IMR-90 (cell line): ENCODE results near the gene TTI1. TPM values are rescaled to one million over a fixed set of nuclear protein-coding genes. Genes with fewer than 3 reads are reported as not detected.

Experiments
- ATAC-seq: fragments of 200-7000 bp; cut with Tn5 transposase; 2 replicates; pipeline ENCODE4 v1.9.1; 2020; ENCODE audit warnings: low read depth, mild to moderate bottlenecking, moderate library complexity
- BruUV-seq: library from RNA; stranded (reverse); fragments of 400-500 nt; replicated peaks from 2 replicates; lab custom pipeline; 2021; lab: Mats Ljungman, UMichigan
- CTCF ChIA-PET: fragments of 300-600 bp; formaldehyde crosslinking; extraction: SDS; loops from one replicate; lab custom pipeline; 2021; ENCODE audit warnings: antibody characterized with exemption; lab: Yijun Ruan, JAX
- POLR2A ChIA-PET: fragments of 300-600 bp; sonication (Branson Sonifier 250); formaldehyde crosslinking; loops from one replicate; lab custom pipeline; 2022; ENCODE audit warnings: antibody characterized with exemption; ENCODE audit not compliant: unreplicated experiment; lab: Charles Lee
- DNase-seq: peaks from one replicate; pipeline ENCODE4 v3.0.0; 2013
- H2AFZ ChIP-seq: replicated peaks from 2 replicates; pipeline ENCODE3; 2013; ENCODE audit warnings: low read length, mild to moderate bottlenecking; ENCODE audit not compliant: poor library complexity
- H2AK5ac ChIP-seq: 2 replicates; pipeline ENCODE4 v1.6.1; 2013; ENCODE audit warnings: low read depth, low read length, inconsistent platforms
- H2AK9ac ChIP-seq: replicated peaks from 2 replicates; pipeline ENCODE3; 2013; ENCODE audit warnings: mild to moderate bottlenecking, low read depth, low read length, moderate library complexity; ENCODE audit not compliant: poor library complexity
- H2BK120ac ChIP-seq: 2 replicates; pipeline ENCODE4 v1.6.1; 2013; ENCODE audit warnings: low read depth, low read length, inconsistent platforms
- H2BK15ac ChIP-seq: 3 replicates; pipeline ENCODE4 v1.6.1; 2013; ENCODE audit warnings: low read depth, low read length, inconsistent platforms
- H2BK20ac ChIP-seq: 2 replicates; pipeline ENCODE4 v1.6.1; 2013; ENCODE audit warnings: low read depth, mild to moderate bottlenecking, inconsistent platforms, low read length, moderate library complexity
- H2BK5ac ChIP-seq: 2 replicates; pipeline ENCODE4 v1.6.1; 2013; ENCODE audit warnings: mild to moderate bottlenecking, low read depth, low read length, inconsistent platforms; ENCODE audit not compliant: poor library complexity, severe bottlenecking
- H3K14ac ChIP-seq: replicated peaks from 2 replicates; pipeline ENCODE4 v1.6.1; 2013; ENCODE audit warnings: low read depth, low read length, inconsistent platforms
- H3K18ac ChIP-seq: 2 replicates; pipeline ENCODE4 v1.6.1; 2013; ENCODE audit warnings: low read depth, low read length, control low read depth
- H3K23ac ChIP-seq: 2 replicates; pipeline ENCODE4 v1.6.1; 2013; ENCODE audit warnings: low read depth, low read length, inconsistent platforms
- H3K27ac ChIP-seq: 2 replicates; pipeline ENCODE4 v1.5.1; 2013; ENCODE audit warnings: mild to moderate bottlenecking, control low read depth, low read length; ENCODE audit not compliant: insufficient read depth
- H3K27me3 ChIP-seq: 2 replicates; pipeline ENCODE4 v1.6.1; 2013; ENCODE audit warnings: low read length; ENCODE audit not compliant: control insufficient read depth, insufficient read depth
- H3K36me3 ChIP-seq: 2 replicates; pipeline ENCODE4 v1.6.1; 2013; ENCODE audit warnings: low read length, mixed read lengths; ENCODE audit not compliant: control insufficient read depth, insufficient read depth
- H3K4ac ChIP-seq: 2 replicates; pipeline ENCODE4 v1.6.1; 2013; ENCODE audit warnings: low read depth, low read length, inconsistent platforms
- H3K4me1 ChIP-seq: 2 replicates; pipeline ENCODE4 v1.6.1; 2013; ENCODE audit warnings: low read length, mixed read lengths; ENCODE audit not compliant: control insufficient read depth, insufficient read depth
- H3K4me2 ChIP-seq: 2 replicates; pipeline ENCODE4 v1.6.1; 2013; ENCODE audit warnings: low read depth, mild to moderate bottlenecking, control low read depth, low read length, moderate library complexity
- H3K4me3 ChIP-seq: 2 replicates; pipeline ENCODE4 v1.5.1; 2013; ENCODE audit warnings: low read depth, mild to moderate bottlenecking, control low read depth, low read length, moderate library complexity; ENCODE audit not compliant: insufficient read depth
- H3K56ac ChIP-seq: 2 replicates; pipeline ENCODE4 v1.6.1; 2013; ENCODE audit warnings: low read length, inconsistent platforms; ENCODE audit not compliant: insufficient read depth; ENCODE audit errors: extremely low read depth
- H3K79me1 ChIP-seq, 2 experiments: 2 replicates each; pipeline ENCODE4 v1.6.1; 2013; ENCODE audit warnings: low read length in 2 of 2, inconsistent platforms in 1 of 2, low read depth in 1 of 2
- H3K9ac ChIP-seq: 2 replicates; pipeline ENCODE4 v1.6.1; 2013; ENCODE audit warnings: low read depth, low read length, control low read depth
- H3K9me1 ChIP-seq: 2 replicates; pipeline ENCODE4 v1.6.1; 2013; ENCODE audit warnings: low read length, inconsistent platforms; ENCODE audit not compliant: insufficient read depth
- H3K9me3 ChIP-seq: 2 replicates; pipeline ENCODE4 v1.6.1; 2013; ENCODE audit warnings: low read length; ENCODE audit not compliant: control insufficient read depth, insufficient read depth
- H4K20me1 ChIP-seq: 2 replicates; pipeline ENCODE4 v1.6.1; 2013; ENCODE audit warnings: low read length, inconsistent platforms; ENCODE audit not compliant: insufficient read depth
- H4K5ac ChIP-seq: 2 replicates; pipeline ENCODE4 v1.6.1; 2013; ENCODE audit warnings: mild to moderate bottlenecking, low read depth, low read length, control low read depth
- H4K8ac ChIP-seq, 2 experiments: 2 replicates each; pipeline ENCODE4 v1.6.1; 2013; ENCODE audit warnings: low read depth in 2 of 2, low read length in 2 of 2, control low read depth in 1 of 2, inconsistent platforms in 1 of 2
- H4K91ac ChIP-seq: 2 replicates; pipeline ENCODE4 v1.6.1; 2013; ENCODE audit warnings: low read depth, low read length, inconsistent platforms; ENCODE audit not compliant: insufficient read depth
- BHLHE40 ChIP-seq: fragments of 150-350 bp; IDR thresholded peaks from 2 replicates; pipeline ENCODE4 v1.6.1; 2016; ENCODE audit warnings: mild to moderate bottlenecking, low read depth, low read length
- CEBPB ChIP-seq: IDR thresholded peaks from 2 replicates; pipeline ENCODE4 v1.6.1; 2012; ENCODE audit warnings: low read depth, low read length, improper control_type of control experiment
- CHD1 ChIP-seq: IDR thresholded peaks from 2 replicates; pipeline ENCODE4 v1.6.1; 2012; ENCODE audit warnings: low read depth, low read length, improper control_type of control experiment
- CTCF ChIP-seq: conservative IDR thresholded peaks from 2 replicates; pipeline ENCODE4 v1.5.1; 2012; ENCODE audit warnings: mild to moderate bottlenecking, low read depth, low read length, improper control_type of control experiment
- ELK1 ChIP-seq: fragments of 150-350 bp; IDR thresholded peaks from 2 replicates; pipeline ENCODE4 v1.6.1; 2016; ENCODE audit warnings: low read depth, mild to moderate bottlenecking, low read length, moderate library complexity, borderline replicate concordance
- FOS ChIP-seq: fragments of 150-350 bp; IDR thresholded peaks from 2 replicates; pipeline ENCODE4 v1.6.1; 2016; ENCODE audit warnings: low read depth, low read length
- MAFK ChIP-seq: IDR thresholded peaks from 2 replicates; pipeline ENCODE4 v1.6.1; 2012; ENCODE audit warnings: low read depth, low read length, improper control_type of control experiment
- MAZ ChIP-seq: IDR thresholded peaks from 2 replicates; pipeline ENCODE4 v1.6.1; 2012; ENCODE audit warnings: low read depth, mild to moderate bottlenecking, low read length, improper control_type of control experiment, moderate library complexity, borderline replicate concordance
- MXI1 ChIP-seq: IDR thresholded peaks from 2 replicates; pipeline ENCODE4 v1.6.1; 2012; ENCODE audit warnings: low read depth, mild to moderate bottlenecking, low read length, moderate library complexity, borderline replicate concordance
- NFE2L2 ChIP-seq: fragments of 150-350 bp; IDR thresholded peaks from 2 replicates; pipeline ENCODE4 v1.6.1; 2016; ENCODE audit warnings: low read depth, mild to moderate bottlenecking, low read length
- POLR2A ChIP-seq: IDR thresholded peaks from 2 replicates; pipeline ENCODE4 v1.6.1; 2012; ENCODE audit warnings: mild to moderate bottlenecking, low read depth, low read length
- RAD21 ChIP-seq: IDR thresholded peaks from 2 replicates; pipeline ENCODE4 v1.6.1; 2012; ENCODE audit warnings: low read length, improper control_type of control experiment
- RCOR1 ChIP-seq: IDR thresholded peaks from 2 replicates; pipeline ENCODE4 v1.6.1; 2012; ENCODE audit warnings: mild to moderate bottlenecking, low read length, improper control_type of control experiment; ENCODE audit not compliant: insufficient replicate concordance
- RFX5 ChIP-seq: IDR thresholded peaks from 2 replicates; pipeline ENCODE4 v1.8.0; 2012; ENCODE audit warnings: low read depth, mild to moderate bottlenecking, low read length, moderate library complexity
- SMC3 ChIP-seq: fragments of 150-350 bp; IDR thresholded peaks from 2 replicates; pipeline ENCODE4 v1.6.1; 2016; ENCODE audit warnings: low read depth, mild to moderate bottlenecking, antibody characterized with exemption, low read length, moderate library complexity
- WGBS, 2 experiments: methylation state at CpG; one replicate each; pipeline versions ENCODE4 v1.1.5 to v1.1.7; 2013; ENCODE audit warnings: missing lambda C conversion rate in 2 of 2; ENCODE audit not compliant: insufficient read length in 1 of 2; ENCODE audit errors: extremely low coverage in 2 of 2; 5-methylcytosine and 5-hydroxymethylcytosine counted together
- dilution Hi-C: fragments of 300-500 bp; cut with HindIII; formaldehyde crosslinking; loops from one replicate; pipeline ENCODE4 v1.14.3; 2018; ENCODE audit warnings: low sequenced_read_pairs; ENCODE audit not compliant: unreplicated experiment
- in situ Hi-C: fragments of 300-500 bp; cut with MboI; formaldehyde crosslinking; loops from 3 replicates; pipeline ENCODE4 v1.14.3; 2019; ENCODE audit warnings: low sequenced_read_pairs, inconsistent platforms, mixed read lengths
- intact Hi-C: fragments of 100-400 bp; cut with micrococcal nuclease; formaldehyde crosslinking; loops from 2 replicates; pipeline ENCODE4 v1.10.0; 2022
- polyA plus RNA-seq, 3 experiments: library from polyadenylated mRNA; depleted of rRNA; stranded (reverse); fragments of >200 nt; gene quantifications; 2 replicates each; pipeline ENCODE4 v1.2.3, GENCODE V29; 2012; ENCODE audit warnings: low replicate concordance in 1 of 3
- total RNA-seq: library from RNA; depleted of rRNA; stranded (reverse); fragments of >200 nt; gene quantifications from 2 replicates; pipeline ENCODE4 v1.2.3, GENCODE V29; 2012
- TF ChIP-seq, protein P1 (sequence below): fragments of 150-350 bp; IDR thresholded peaks from 2 replicates; pipeline ENCODE4 v1.6.1; 2017; ENCODE audit warnings: mild to moderate bottlenecking, antibody characterized with exemption, low read length, low read depth

TTI1 gene
- total and polyA plus RNA-seq, 2 of the 4 experiments (the other 2 are of a cell fraction): 12.5 to 17.6 TPM

DNA sequence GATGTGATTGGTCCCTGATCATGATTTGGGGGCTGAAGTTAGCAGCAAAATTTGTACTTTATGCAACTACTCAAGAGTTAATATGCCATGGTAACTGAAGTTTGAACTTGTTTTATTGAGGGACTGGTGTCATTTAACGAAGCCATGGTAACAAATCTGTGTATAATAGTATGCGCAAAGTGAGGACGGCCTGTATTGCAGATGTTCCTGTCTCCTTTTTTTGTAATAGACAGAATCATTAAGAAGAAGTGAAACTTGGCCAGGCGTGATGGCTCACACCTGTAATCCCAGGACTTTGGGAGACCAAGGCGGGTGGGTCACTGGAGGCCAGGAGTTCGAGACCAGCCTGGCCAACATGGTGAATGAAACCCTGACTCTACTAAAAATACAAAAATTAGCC is 22.6 kb upstream of the TTI1 start:
- H4K5ac ChIP-seq: no peak overlapping the region
- POLR2A ChIA-PET: no interaction called here
- H3K9ac ChIP-seq: no peak overlapping the region
- no peak overlapping the region for H3K4ac ChIP-seq
- H3K23ac ChIP-seq: no peak overlapping the region
- no peak overlapping the region for H2AFZ ChIP-seq
- H4K91ac ChIP-seq: no peak overlapping the region
- no peak overlapping the region for H2BK15ac ChIP-seq
- no peak overlapping the region for H3K14ac ChIP-seq
- CTCF ChIA-PET: no interaction called here
- H3K27me3 ChIP-seq: no peaks in the 10 kb centered on the region
- ATAC-seq: no peak
- peaks cover 40 to 55% of the 10 kb centered on the region in 2 experiments for H3K79me1 ChIP-seq
- H2BK120ac ChIP-seq: no peak overlapping the region
- dilution Hi-C loops (no loop called here), intact Hi-C loops (loop anchor here (2.0 to 5.0 kb wide), 3 partner anchors 267 to 491 kb away; no protein-coding TSS in a partner anchor), in situ Hi-C loops (loop anchor here (5.0 to 10.0 kb wide), 3 partner anchors 166 to 491 kb away; no protein-coding TSS in a partner anchor)
- H3K9me3 ChIP-seq: no peaks in the 10 kb centered on the region
- peaks cover 4% of the 10 kb centered on the region; the same call in 1 of the 2 replicates for H3K9me1 ChIP-seq
- H3K4me3 ChIP-seq: no peak overlapping the region
- H3K36me3 ChIP-seq: peaks cover 25% of the 10 kb centered on the region
- no peak for DNase-seq
- peaks cover 7% of the 10 kb centered on the region; the same call in 1 of the 2 replicates for H4K20me1 ChIP-seq
- TF ChIP-seq CEBPB (no peak), NFE2L2 (no peak), BHLHE40 (no peak), SMC3 (no peak), RAD21 (no peak), CTCF (no peak), MXI1 (no peak), ELK1 (no peak), FOS (no peak), POLR2A (no peak), RFX5 (no peak), MAZ (no peak), CHD1 (no peak), RCOR1 (no peak), MAFK (no peak)
- TF ChIP-seq, protein P1, sequence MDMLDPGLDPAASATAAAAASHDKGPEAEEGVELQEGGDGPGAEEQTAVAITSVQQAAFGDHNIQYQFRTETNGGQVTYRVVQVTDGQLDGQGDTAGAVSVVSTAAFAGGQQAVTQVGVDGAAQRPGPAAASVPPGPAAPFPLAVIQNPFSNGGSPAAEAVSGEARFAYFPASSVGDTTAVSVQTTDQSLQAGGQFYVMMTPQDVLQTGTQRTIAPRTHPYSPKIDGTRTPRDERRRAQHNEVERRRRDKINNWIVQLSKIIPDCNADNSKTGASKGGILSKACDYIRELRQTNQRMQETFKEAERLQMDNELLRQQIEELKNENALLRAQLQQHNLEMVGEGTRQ: no peak
- BruUV-seq: no TSS peak
- 90% methylated on average over 2 of the region's 6 CpGs; no CpG with 5 or more reads in 1 of the 2 experiments for WGBS, 2 experiments
- no peak overlapping the region for H2AK5ac ChIP-seq
- H2BK5ac ChIP-seq: no peak overlapping the region
- no peak overlapping the region for H2AK9ac ChIP-seq
- peaks cover 6% of the 10 kb centered on the region for H3K4me1 ChIP-seq
- no peak overlapping the region for H3K56ac ChIP-seq
- H3K18ac ChIP-seq: no peak overlapping the region
- H3K4me2 ChIP-seq: no peak overlapping the region
- H4K8ac ChIP-seq: no peak overlapping the region
- no peak overlapping the region for H2BK20ac ChIP-seq
- H3K27ac ChIP-seq: no peak overlapping the region
